GM18517 (cell line): ENCODE measurements around the gene RBM7.

Experiments
- ATAC-seq: cut with Tn5 transposase; IDR thresholded peaks from one replicate; pipeline ENCODE4 v1.9.1; 2021; ENCODE audit warnings: mild to moderate bottlenecking, moderate library complexity; ENCODE audit not compliant: unreplicated experiment

The RBM7 gene

DNA sequence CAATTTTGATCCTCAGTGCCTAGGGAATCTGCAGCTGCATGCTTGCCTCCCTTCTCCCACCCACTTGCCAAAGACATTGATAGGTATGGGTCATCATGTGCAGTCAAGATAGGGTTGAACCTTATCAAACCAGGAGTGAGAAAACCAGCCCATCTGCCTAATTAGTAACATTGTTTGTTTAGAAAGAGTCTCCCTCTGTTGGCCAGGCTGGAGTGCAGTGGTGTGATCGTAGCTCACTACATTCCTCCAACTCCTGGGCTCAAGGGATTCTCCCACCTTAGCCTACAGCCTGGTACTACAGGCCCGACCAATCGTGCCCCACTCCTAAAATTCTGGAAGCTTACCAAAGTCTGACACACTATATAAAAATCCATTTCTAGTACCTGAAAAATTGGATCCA is 4.7 kb upstream of the RBM7 start:
- no peak for ATAC-seq

- no peak for ATAC-seq
Measured at GRCh38 chr11:114396916-114397315, 3.5 kb upstream of the RBM7 start.

DNA sequence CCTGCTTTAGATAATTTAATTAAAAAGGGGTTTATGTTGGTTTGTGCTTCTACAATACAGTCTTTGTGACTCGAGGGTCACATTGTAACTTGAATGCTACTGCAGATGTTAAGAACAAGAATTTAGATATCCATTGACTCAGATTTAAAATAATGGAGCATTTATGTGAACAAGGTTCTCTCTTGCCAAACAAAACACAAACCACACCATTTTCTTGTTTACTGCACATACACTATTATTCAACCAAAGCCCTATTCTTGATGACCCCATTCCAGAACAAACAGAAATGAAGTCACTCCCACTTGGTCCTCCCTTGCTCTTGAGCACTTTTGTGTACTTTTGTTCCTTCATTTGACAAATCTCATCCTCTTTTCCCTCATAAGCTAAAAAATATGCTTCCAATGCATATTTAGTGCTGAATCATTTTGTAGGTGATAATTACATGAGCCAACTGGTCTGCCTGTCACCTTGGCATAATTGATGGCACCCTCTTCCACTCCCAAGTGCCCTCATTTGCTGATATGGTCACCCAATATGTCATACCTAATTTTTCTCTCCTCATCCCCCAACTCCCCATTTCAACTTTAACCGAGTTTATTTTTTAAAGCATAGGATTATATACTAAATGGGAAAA is 3.0 kb upstream of the RBM7 start:
- no peak for ATAC-seq

GRCh38 chr11:114398303-114398920 is 2.1 kb upstream of the RBM7 start:
- ATAC-seq: no peak

GRCh38 chr11:114399490-114400215 is 813 bp upstream of the RBM7 start:
- ATAC-seq: peak; percentile 27

DNA sequence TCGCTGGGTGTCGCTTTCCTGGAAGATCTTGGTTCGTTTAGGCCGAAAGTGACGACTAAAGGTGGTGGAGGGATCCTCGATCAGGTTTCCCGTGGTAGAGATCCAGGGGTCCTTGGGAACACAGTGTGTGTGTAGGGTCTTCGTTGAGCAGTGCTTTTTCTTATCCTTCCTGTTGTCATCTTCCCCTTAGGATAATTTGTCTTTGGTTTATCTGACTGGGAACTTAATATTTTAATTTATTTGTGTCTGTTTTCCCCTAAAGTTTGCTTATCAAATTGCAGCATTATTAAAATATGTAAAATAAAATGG is 403 bp downstream of the RBM7 start:
- ATAC-seq: no peak

DNA sequence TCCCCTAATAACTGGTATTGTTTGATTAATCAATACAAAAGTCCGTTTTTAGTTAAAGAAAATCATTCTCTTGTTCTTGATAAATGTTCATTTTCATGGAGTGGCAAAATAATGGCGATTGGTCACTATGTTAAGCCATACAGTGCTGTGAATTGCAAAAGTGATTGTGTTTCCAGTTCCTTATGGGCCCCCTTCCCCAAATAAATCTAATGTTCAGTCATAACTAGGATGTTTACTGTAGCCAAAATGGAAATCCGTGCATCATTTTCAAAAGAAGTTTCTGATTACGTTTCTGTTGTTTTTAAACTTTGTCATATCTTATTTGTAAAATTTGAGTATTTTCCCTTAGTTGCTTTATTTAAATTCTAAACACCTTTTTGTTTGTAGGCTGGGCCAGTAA is 845 bp downstream of the RBM7 start:
- no peak for ATAC-seq

GRCh38 chr11:114412946-114413345 is 12.5 kb downstream of the RBM7 start:
- ATAC-seq: no peak

DNA sequence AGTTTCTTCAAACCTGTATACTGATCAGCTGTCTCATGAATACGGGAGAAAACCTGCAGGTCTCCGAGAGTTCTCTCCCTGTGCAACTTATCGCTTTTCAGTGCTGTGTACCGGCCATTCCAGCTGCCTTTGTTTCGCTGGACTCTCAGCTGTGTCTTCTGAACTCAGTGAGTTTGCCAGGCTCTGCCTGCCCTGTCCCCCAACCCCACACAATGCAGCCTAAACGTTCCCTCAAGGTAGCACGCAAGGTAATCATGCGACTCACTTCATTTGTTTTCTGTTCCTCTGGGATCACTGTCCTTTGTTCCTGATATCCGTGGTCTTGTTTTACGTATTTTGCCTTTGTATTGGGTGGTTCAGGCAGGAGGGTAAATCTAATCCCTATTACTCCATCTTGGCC is 13.5 kb downstream of the RBM7 start:
- ATAC-seq: no peak

DNA sequence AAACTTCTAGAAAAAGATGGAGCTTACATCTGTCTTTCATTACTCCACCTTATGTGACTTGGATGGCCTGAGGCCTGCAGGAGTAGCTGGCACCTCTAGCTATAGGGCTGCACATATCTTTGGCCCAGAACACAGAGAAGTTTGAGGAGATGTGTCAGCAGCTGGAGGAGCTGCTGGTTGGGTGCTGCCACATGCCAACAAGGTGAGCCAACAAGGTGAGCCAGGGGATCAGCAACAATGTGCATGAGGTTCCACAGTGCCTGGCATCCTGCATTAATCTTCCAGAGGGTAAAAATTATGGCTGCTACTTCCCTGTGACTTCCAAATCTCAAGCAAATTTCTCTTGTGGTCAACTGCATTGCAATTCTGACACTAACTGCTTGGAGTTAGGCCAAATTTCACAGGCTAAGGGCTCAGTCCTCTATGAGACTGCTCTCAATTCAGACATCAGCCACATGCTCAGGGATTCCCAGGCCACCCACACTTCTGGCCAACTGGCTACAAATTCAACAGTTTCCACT is 16.0 kb downstream of the RBM7 start:
- ATAC-seq: no peak

DNA sequence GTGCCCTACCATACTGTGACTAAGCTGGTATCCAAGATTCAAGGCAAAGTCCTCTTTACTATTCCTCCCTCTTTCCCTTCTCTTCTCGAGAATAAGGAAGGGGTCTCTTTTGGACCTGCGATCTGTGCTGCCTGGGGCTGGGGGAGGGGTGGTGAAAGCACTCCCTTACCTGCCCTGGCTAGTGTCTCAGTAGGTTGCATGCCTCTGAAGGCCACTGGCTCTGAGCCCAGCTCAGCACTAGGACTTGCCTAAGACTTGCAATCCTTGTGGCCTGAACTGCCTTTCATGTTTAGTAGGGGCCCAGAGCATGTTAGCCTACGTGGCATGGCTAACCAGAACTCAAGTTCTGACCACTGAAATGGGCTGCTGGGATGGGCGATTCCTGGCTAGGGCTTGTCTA is 25.8 kb downstream of the RBM7 start:
- ATAC-seq: no peak

- no peak for ATAC-seq
Measured at GRCh38 chr11:114430290-114430689, 29.8 kb downstream of the RBM7 start.

GRCh38 chr11:114432893-114433292 is 32.4 kb downstream of the RBM7 start:
- no peak for ATAC-seq

- no peak for ATAC-seq
Measured at GRCh38 chr11:114433376-114433775, 32.9 kb downstream of the RBM7 start.

DNA sequence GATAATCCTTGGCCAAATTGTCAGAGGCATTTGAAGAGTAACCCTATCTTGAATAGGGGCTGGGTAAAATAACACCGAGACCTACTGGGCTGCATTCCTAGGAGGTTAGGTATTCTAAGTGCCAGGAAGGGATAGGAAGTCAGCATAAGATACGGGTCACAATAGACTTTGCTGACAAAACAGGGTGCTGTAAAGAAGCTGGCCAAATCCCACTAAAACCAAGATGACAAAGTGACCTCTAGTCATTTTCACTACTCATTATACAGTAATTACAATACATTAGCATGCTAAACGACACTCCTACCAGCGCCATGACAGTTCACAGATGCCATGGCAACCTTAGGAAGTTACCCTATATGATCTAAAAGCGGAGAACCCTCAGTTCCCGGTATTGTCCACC is 37.8 kb downstream of the RBM7 start:
- no peak for ATAC-seq

DNA sequence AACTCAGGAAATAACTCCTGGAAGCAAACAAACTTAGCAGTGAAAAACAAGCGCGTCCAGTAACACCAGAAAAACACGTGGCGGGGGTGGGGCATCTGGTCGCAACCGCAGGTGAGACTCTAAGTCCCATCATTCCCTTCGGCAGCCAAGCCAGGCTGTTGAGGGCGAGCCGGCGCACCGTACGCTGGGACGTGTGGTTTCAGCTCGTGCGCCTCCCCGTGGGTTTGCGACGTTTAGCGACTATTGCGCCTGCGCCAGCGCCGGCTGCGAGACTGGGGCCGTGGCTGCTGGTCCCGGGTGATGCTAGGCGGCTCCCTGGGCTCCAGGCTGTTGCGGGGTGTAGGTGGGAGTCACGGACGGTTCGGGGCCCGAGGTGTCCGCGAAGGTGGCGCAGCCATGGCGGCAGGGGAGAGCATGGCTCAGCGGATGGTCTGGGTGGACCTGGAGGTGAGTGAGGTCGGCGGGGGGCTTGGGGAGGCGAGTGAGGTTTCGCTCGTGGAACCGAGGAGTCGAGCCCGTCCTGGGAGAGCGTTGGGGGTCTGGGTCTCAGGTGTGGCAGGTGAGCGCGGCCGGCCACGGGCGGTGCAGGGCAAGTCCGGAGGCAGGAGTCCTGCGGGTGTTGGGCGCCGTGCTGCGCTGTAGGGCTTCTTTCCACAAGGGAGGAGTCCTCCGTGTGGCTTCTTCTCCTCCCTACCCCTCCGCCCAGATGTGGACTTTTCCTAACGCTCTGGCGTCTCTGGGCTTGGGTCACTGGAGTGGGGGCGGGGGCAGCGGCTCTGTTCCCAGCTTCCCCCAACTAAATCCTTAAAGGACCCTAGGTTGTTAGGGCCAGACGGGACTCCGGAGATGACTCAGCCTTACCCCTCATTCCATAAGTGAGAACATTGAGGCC is 39.0 kb downstream of the RBM7 start, which contains the start of gene REXO2:
Gene REXO2, plus strand, starts transcription at position 239 of the 892 bp plus-strand sequence. Its CDS starts 62 bp downstream, at position 301.
- peak; percentile 98 for ATAC-seq

- no peak for ATAC-seq
Measured at GRCh38 chr11:114440121-114440860, 39.8 kb downstream of the RBM7 start.

DNA sequence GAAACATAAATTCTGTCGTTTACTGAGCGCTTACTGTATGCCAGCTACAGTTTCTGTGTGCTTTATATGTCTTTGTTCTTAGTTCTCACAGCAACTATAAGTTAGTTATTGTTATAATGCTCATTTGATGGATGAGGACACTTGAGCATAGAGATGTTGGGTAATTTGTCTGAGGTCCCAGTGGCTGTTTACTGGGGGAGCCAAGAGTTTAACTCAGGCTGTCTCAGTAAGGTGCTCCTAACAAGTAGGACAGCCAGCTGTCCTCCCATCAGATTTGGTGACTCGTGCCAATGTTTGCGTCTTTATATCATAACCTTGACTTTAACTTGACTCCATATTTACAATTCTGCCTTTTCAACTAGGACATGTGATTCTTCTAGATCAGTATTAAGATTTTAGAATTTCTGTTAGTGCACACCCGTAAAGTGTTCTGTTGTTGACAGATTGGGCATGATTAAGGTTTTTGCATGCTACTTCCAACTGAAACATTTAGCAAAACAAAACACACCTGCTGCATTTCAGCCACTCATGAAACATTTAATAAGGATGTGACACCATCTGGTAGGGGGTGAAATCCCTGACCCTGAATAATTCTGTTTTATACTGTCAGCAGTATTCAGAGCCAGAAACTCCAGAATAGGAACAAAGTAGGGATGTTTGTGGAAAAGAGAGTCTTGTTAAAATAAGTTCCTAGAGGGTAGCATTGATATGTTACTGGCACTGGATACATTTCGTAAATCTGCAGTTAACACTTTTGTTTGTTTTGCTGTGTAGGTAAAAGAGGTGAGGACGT is 40.7 kb downstream of the RBM7 start:
- ATAC-seq: no peak

GRCh38 chr11:114441921-114442320 is 41.5 kb downstream of the RBM7 start:
- no peak for ATAC-seq

GRCh38 chr11:114442536-114442935 is 42.1 kb downstream of the RBM7 start:
- no peak for ATAC-seq
